ENCODE results near the gene UGT8.
"Not testable (repeated sequence)": the region's sequence is repeated elsewhere in the genome, so short reads cannot be mapped to it uniquely, and the experiment has no call there.

Gene UGT8

GRCh38 chr4:114653675-114654074, 55.1 kb downstream of the UGT8 start:
- H3K4me1 ChIP-seq (ENCODE audit: control insufficient read depth in 1 of 2, insufficient read depth in 2 of 2, low read length in 2 of 2) = peaks cover 7 to 9% of the 10 kb centered on the region in 2 donors
- H3K27me3 ChIP-seq (ENCODE audit: control insufficient read depth in 1 of 2, insufficient read depth in 2 of 2, low read length in 2 of 2) = no peaks in the 10 kb centered on the region
- no peak overlapping the region for H3K4me3 ChIP-seq (ENCODE audit: low read depth in 1 of 2, low read length in 2 of 2)
- no peak overlapping the region for H3K27ac ChIP-seq (ENCODE audit: low read depth, low read length)
- H3K9me3 ChIP-seq (ENCODE audit: control insufficient read depth in 1 of 2, low read length in 2 of 2) = no peaks in the 10 kb centered on the region
- H3K36me3 ChIP-seq (ENCODE audit: control insufficient read depth in 1 of 2, insufficient read depth in 2 of 2, low read length in 2 of 2) = no peaks in the 10 kb centered on the region
- H3K9ac ChIP-seq (ENCODE audit: low read depth in 1 of 2, low read length in 2 of 2) = no peak overlapping the region

- Histone ChIP-seq H3K4me1 (ENCODE audit: control insufficient read depth in 1 of 2, insufficient read depth in 2 of 2, low read length in 2 of 2) (peaks cover 7 to 9% of the 10 kb centered on the region in 2 donors), H3K9ac (ENCODE audit: low read depth in 1 of 2, low read length in 2 of 2) (no peak overlapping the region), H3K4me3 (ENCODE audit: low read depth in 1 of 2, low read length in 2 of 2) (no peak overlapping the region), H3K9me3 (ENCODE audit: control insufficient read depth in 1 of 2, low read length in 2 of 2) (no peaks in the 10 kb centered on the region), H3K36me3 (ENCODE audit: control insufficient read depth in 1 of 2, insufficient read depth in 2 of 2, low read length in 2 of 2) (no peaks in the 10 kb centered on the region), H3K27ac (ENCODE audit: low read depth, low read length) (no peak overlapping the region), H3K27me3 (ENCODE audit: control insufficient read depth in 1 of 2, insufficient read depth in 2 of 2, low read length in 2 of 2) (no peaks in the 10 kb centered on the region)
Measured at GRCh38 chr4:114654592-114654991, 56.0 kb downstream of the UGT8 start.

DNA sequence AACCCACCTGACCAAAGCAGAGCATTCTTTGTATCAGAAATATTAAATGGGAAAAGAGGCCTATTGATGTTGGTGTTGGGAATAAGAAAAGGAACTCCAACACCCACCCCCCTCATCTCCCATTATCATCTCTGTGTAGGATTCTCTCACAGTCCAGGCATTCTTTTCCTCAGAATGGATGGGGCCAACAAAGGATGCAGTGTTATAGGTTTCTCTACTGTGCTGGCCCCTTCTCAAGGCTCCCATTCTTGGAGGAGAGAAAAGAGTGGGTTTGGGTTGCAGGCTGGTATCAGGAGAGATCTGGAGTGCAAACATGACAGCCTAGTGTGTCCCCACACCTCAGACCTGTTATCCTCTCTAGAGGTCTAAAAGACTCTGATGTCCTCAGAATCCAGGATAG, 59.6 kb downstream of the UGT8 start:
- peaks cover 7 to 9% of the 10 kb centered on the region in 2 donors for H3K4me1 ChIP-seq (ENCODE audit: control insufficient read depth in 1 of 2, insufficient read depth in 2 of 2, low read length in 2 of 2)
- H3K9me3 ChIP-seq (ENCODE audit: control insufficient read depth in 1 of 2, low read length in 2 of 2) = no peaks in the 10 kb centered on the region
- no peak overlapping the region for H3K9ac ChIP-seq (ENCODE audit: low read depth in 1 of 2, low read length in 2 of 2)
- no peak overlapping the region for H3K27ac ChIP-seq (ENCODE audit: low read depth, low read length)
- H3K27me3 ChIP-seq (ENCODE audit: control insufficient read depth in 1 of 2, insufficient read depth in 2 of 2, low read length in 2 of 2) = no peaks in the 10 kb centered on the region
- H3K4me3 ChIP-seq (ENCODE audit: low read depth in 1 of 2, low read length in 2 of 2) = no peak overlapping the region
- H3K36me3 ChIP-seq (ENCODE audit: control insufficient read depth in 1 of 2, insufficient read depth in 2 of 2, low read length in 2 of 2) = no peaks in the 10 kb centered on the region

GRCh38 chr4:114658776-114659175, 60.2 kb downstream of the UGT8 start:
- no peaks in the 10 kb centered on the region for H3K27me3 ChIP-seq (ENCODE audit: control insufficient read depth in 1 of 2, insufficient read depth in 2 of 2, low read length in 2 of 2)
- H3K4me1 ChIP-seq (ENCODE audit: control insufficient read depth in 1 of 2, insufficient read depth in 2 of 2, low read length in 2 of 2) = peaks cover 7 to 9% of the 10 kb centered on the region in 2 donors
- H3K36me3 ChIP-seq (ENCODE audit: control insufficient read depth in 1 of 2, insufficient read depth in 2 of 2, low read length in 2 of 2) = no peaks in the 10 kb centered on the region
- H3K9me3 ChIP-seq (ENCODE audit: control insufficient read depth in 1 of 2, low read length in 2 of 2) = no peaks in the 10 kb centered on the region
- no peak overlapping the region for H3K9ac ChIP-seq (ENCODE audit: low read depth in 1 of 2, low read length in 2 of 2)
- no peak overlapping the region for H3K27ac ChIP-seq (ENCODE audit: low read depth, low read length)
- no peak overlapping the region for H3K4me3 ChIP-seq (ENCODE audit: low read depth in 1 of 2, low read length in 2 of 2)

DNA sequence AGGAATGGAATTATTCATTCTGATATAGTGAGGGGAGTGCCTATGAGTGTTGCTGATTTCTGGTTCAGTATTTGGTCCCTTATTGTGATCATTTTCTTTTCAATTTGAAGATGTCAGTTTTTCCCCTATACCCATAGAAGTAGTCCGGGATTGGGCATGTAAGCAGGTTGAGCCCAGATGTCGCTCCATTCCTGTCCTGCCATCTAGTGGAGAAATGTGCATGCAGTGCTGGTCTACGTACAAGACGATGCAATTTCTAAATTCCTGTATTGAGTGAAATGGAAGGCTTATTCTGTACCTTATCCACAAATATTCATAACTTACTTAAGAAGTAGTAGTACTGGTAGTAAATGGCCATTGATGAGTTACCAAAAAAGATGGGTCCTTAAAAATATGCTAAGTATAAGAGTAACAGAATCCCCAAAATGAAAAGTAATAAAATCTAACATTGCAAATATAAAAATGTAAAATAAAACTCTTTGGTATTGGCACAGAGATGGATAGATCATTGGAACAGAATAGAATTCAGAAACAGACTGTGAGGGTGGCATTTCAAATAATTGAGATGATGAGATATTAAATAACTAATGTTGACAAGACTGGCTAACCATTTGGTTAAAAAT, 60.9 kb downstream of the UGT8 start:
- Histone ChIP-seq H3K9ac (ENCODE audit: low read depth in 1 of 2, low read length in 2 of 2) (no peak overlapping the region), H3K27ac (ENCODE audit: low read depth, low read length) (no peak overlapping the region), H3K4me3 (ENCODE audit: low read depth in 1 of 2, low read length in 2 of 2) (no peak overlapping the region)

GRCh38 chr4:114663083-114663482, 64.5 kb downstream of the UGT8 start:
- H3K27ac ChIP-seq (ENCODE audit: low read depth, low read length) = no peak overlapping the region
- H3K9me3 ChIP-seq (ENCODE audit: control insufficient read depth in 1 of 2, low read length in 2 of 2) = no peaks in the 10 kb centered on the region
- H3K36me3 ChIP-seq (ENCODE audit: control insufficient read depth in 1 of 2, insufficient read depth in 2 of 2, low read length in 2 of 2) = peaks cover 0 to 7% of the 10 kb centered on the region in 2 donors
- H3K4me3 ChIP-seq (ENCODE audit: low read depth in 1 of 2, low read length in 2 of 2) = no peak overlapping the region
- no peaks in the 10 kb centered on the region for H3K4me1 ChIP-seq (ENCODE audit: control insufficient read depth in 1 of 2, insufficient read depth in 2 of 2, low read length in 2 of 2)
- H3K27me3 ChIP-seq (ENCODE audit: control insufficient read depth in 1 of 2, insufficient read depth in 2 of 2, low read length in 2 of 2) = no peaks in the 10 kb centered on the region
- H3K9ac ChIP-seq (ENCODE audit: low read depth in 1 of 2, low read length in 2 of 2) = no peak overlapping the region

More for the DNA sequence above, 60.9 kb downstream of the UGT8 start:
- Histone ChIP-seq H3K27me3 (ENCODE audit: control insufficient read depth in 1 of 2, insufficient read depth in 2 of 2, low read length in 2 of 2) (no peaks in the 10 kb centered on the region), H3K36me3 (ENCODE audit: control insufficient read depth in 1 of 2, insufficient read depth in 2 of 2, low read length in 2 of 2) (peaks cover 0 to under 1% of the 10 kb centered on the region in 2 donors), H3K4me1 (ENCODE audit: control insufficient read depth in 1 of 2, insufficient read depth in 2 of 2, low read length in 2 of 2) (peaks cover 1 to 3% of the 10 kb centered on the region in 2 donors), H3K9me3 (ENCODE audit: control insufficient read depth in 1 of 2, low read length in 2 of 2) (no peaks in the 10 kb centered on the region)

DNA sequence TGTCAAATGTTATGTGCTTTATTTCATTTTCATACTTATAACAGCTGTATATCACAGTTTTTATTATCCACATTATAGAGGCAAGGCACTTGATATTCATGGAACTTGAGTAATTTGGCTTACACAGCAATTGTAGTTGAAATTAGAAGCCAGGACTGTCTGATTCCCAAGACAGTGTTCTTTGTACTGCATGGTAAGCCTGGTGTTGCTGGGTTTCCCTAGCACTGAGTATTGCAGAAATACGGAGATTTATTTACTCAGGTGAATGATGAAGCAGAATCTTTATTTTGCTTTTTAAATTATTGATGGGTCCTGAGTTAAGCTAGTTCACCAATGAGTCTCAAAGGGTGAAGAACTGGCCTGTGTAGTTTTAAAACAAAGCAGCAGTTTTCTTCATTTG, 70.0 kb downstream of the UGT8 start:
- no peak overlapping the region for H3K9ac ChIP-seq (ENCODE audit: low read depth in 1 of 2, low read length in 2 of 2)
- H3K4me1 ChIP-seq (ENCODE audit: control insufficient read depth in 1 of 2, insufficient read depth in 2 of 2, low read length in 2 of 2) = no peaks in the 10 kb centered on the region
- H3K27me3 ChIP-seq (ENCODE audit: control insufficient read depth in 1 of 2, insufficient read depth in 2 of 2, low read length in 2 of 2) = no peaks in the 10 kb centered on the region
- H3K4me3 ChIP-seq (ENCODE audit: low read depth in 1 of 2, low read length in 2 of 2) = no peak overlapping the region
- peaks cover 3 to 10% of the 10 kb centered on the region in 2 donors for H3K36me3 ChIP-seq (ENCODE audit: control insufficient read depth in 1 of 2, insufficient read depth in 2 of 2, low read length in 2 of 2)
- H3K9me3 ChIP-seq (ENCODE audit: control insufficient read depth in 1 of 2, low read length in 2 of 2) = no peaks in the 10 kb centered on the region
- H3K27ac ChIP-seq (ENCODE audit: low read depth, low read length) = no peak overlapping the region

DNA sequence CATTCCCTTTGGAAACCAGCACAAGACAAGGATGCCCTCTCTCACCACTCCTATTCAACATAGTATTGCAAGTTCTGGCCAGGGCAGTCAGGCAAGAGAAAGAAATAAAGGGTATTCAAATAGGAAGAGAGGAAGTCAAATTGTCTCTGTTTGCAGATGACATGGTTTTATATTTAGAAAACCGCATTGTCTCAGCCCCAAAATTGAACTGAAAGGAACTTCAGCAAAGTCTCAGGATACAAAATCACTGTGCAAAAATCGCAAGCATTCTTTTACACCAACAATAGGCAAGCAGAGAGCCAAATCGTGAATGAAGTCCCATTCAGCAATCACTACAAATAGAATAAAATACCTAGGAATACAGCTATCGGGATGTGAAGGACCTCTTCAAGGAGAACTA, 72.1 kb downstream of the UGT8 start:
- H3K27ac ChIP-seq (ENCODE audit: low read depth, low read length); H3K4me1 ChIP-seq (ENCODE audit: control insufficient read depth in 1 of 2, insufficient read depth in 2 of 2, low read length in 2 of 2); H3K9ac ChIP-seq (ENCODE audit: low read depth in 1 of 2, low read length in 2 of 2); H3K9me3 ChIP-seq (ENCODE audit: control insufficient read depth in 1 of 2, low read length in 2 of 2); H3K4me3 ChIP-seq (ENCODE audit: low read depth in 1 of 2, low read length in 2 of 2); H3K27me3 ChIP-seq (ENCODE audit: control insufficient read depth in 1 of 2, insufficient read depth in 2 of 2, low read length in 2 of 2); H3K36me3 ChIP-seq (ENCODE audit: control insufficient read depth in 1 of 2, insufficient read depth in 2 of 2, low read length in 2 of 2): not testable (repeated sequence)

GRCh38 chr4:114673306-114673705, 74.7 kb downstream of the UGT8 start:
- no peak overlapping the region for H3K27ac ChIP-seq (ENCODE audit: low read depth, low read length)
- no peak overlapping the region for H3K4me3 ChIP-seq (ENCODE audit: low read depth in 1 of 2, low read length in 2 of 2)
- no peaks in the 10 kb centered on the region for H3K27me3 ChIP-seq (ENCODE audit: control insufficient read depth in 1 of 2, insufficient read depth in 2 of 2, low read length in 2 of 2)
- H3K9ac ChIP-seq (ENCODE audit: low read depth in 1 of 2, low read length in 2 of 2) = no peak overlapping the region
- H3K9me3 ChIP-seq (ENCODE audit: control insufficient read depth in 1 of 2, low read length in 2 of 2) = no peaks in the 10 kb centered on the region
- no peaks in the 10 kb centered on the region for H3K4me1 ChIP-seq (ENCODE audit: control insufficient read depth in 1 of 2, insufficient read depth in 2 of 2, low read length in 2 of 2)
- H3K36me3 ChIP-seq (ENCODE audit: control insufficient read depth in 1 of 2, insufficient read depth in 2 of 2, low read length in 2 of 2) = peaks cover 2 to 3% of the 10 kb centered on the region in 2 donors

- H3K9me3 ChIP-seq (ENCODE audit: control insufficient read depth in 1 of 2, low read length in 2 of 2) = no peaks in the 10 kb centered on the region
- no peak overlapping the region for H3K9ac ChIP-seq (ENCODE audit: low read depth in 1 of 2, low read length in 2 of 2)
- H3K4me3 ChIP-seq (ENCODE audit: low read depth in 1 of 2, low read length in 2 of 2) = no peak overlapping the region
- H3K4me1 ChIP-seq (ENCODE audit: control insufficient read depth in 1 of 2, insufficient read depth in 2 of 2, low read length in 2 of 2) = no peaks in the 10 kb centered on the region
- no peaks in the 10 kb centered on the region for H3K27me3 ChIP-seq (ENCODE audit: control insufficient read depth in 1 of 2, insufficient read depth in 2 of 2, low read length in 2 of 2)
- peaks cover 2 to 3% of the 10 kb centered on the region in 2 donors for H3K36me3 ChIP-seq (ENCODE audit: control insufficient read depth in 1 of 2, insufficient read depth in 2 of 2, low read length in 2 of 2)
- no peak overlapping the region for H3K27ac ChIP-seq (ENCODE audit: low read depth, low read length)
Measured at GRCh38 chr4:114674080-114674479, 75.5 kb downstream of the UGT8 start.
